Lower leg skin (tissue), 3 donors: Measurements from ENCODE around the gene ARL2BP.
"Not testable (repeated sequence)": the region's sequence is repeated elsewhere in the genome, so short reads cannot be mapped to it uniquely, and the experiment has no call there.

Experiments
- CTCF ChIP-seq, 3 donors: fragments of 450-650 bp; IDR thresholded peaks; one replicate each; pipeline ENCODE4 v1.5.1; 2016; ENCODE audit warnings: antibody characterized with exemption in 3 of 3, mild to moderate bottlenecking in 3 of 3, moderate library complexity in 2 of 3
- POLR2A ChIP-seq, 2 donors: fragments of 450-650 bp; IDR thresholded peaks; one replicate each; pipeline ENCODE4 v1.6.1; 2016 to 2017; ENCODE audit warnings: antibody characterized with exemption in 2 of 2, mild to moderate bottlenecking in 1 of 2, moderate library complexity in 1 of 2

- not testable (repeated sequence) for TF ChIP-seq CTCF, POLR2A (IDR thresholded peaks at IDR 0.05)
Observed at GRCh38 chr16:57200926-57201325, 44.1 kb upstream of the ARL2BP start.
